Osteocyte (in vitro differentiated cells): ENCODE results near the gene ABHD17B. TPM values are rescaled to one million over a fixed set of nuclear protein-coding genes. Genes with fewer than 3 reads are reported as not detected.

Experiments used
- DNase-seq: peaks from one replicate; pipeline ENCODE4 v3.0.0; 2021; ENCODE audit warnings: mixed read lengths; ENCODE audit not compliant: unreplicated experiment; ENCODE audit errors: extremely low spot score
- H3K27ac Mint-ChIP-seq: one replicate; pipeline ENCODE4 v1.8.0; 2021; ENCODE audit warnings: mild to moderate bottlenecking, mixed read lengths; ENCODE audit not compliant: unreplicated experiment
- H3K27me3 Mint-ChIP-seq: one replicate; pipeline ENCODE4 v1.8.0; 2021; ENCODE audit warnings: mixed read lengths; ENCODE audit not compliant: unreplicated experiment
- H3K36me3 Mint-ChIP-seq: one replicate; pipeline ENCODE4 v1.8.0; 2021; ENCODE audit warnings: mixed read lengths; ENCODE audit not compliant: unreplicated experiment
- H3K4me1 Mint-ChIP-seq: one replicate; pipeline ENCODE4 v1.8.0; 2021; ENCODE audit warnings: mixed read lengths; ENCODE audit not compliant: unreplicated experiment
- H3K4me3 Mint-ChIP-seq: one replicate; pipeline ENCODE4 v1.8.0; 2021; ENCODE audit warnings: mild to moderate bottlenecking, moderate library complexity, mixed read lengths; ENCODE audit not compliant: unreplicated experiment
- H3K9me3 Mint-ChIP-seq: one replicate; pipeline ENCODE4 v1.8.0; 2021; ENCODE audit warnings: mixed read lengths; ENCODE audit not compliant: unreplicated experiment
- CTCF ChIP-seq: fragments of 200-600 bp; sonication (generic); IDR thresholded peaks from 2 replicates; pipeline ENCODE4 v1.5.0; 2021; ENCODE audit warnings: antibody characterized with exemption, mild to moderate bottlenecking, moderate library complexity
- total RNA-seq: library from RNA; stranded (reverse); gene quantifications from 2 replicates; pipeline ENCODE4 v1.2.1, GENCODE V29; 2021

Gene ABHD17B
- total RNA-seq, 1 donor from 2014 or later, result 15.6 TPM

- no peak for TF ChIP-seq CTCF
- Mint-ChIP-seq H3K36me3 (no peaks in the 10 kb centered on the region), H3K27me3 (peaks cover 13% of the 10 kb centered on the region), H3K9me3 (peaks cover 16% of the 10 kb centered on the region), H3K4me3 (no peak overlapping the region), H3K4me1 (no peaks in the 10 kb centered on the region), H3K27ac (no peak overlapping the region)
- no peak for DNase-seq
Observed at GRCh38 chr9:71830153-71830552, 80.8 kb downstream of the ABHD17B start.

DNA sequence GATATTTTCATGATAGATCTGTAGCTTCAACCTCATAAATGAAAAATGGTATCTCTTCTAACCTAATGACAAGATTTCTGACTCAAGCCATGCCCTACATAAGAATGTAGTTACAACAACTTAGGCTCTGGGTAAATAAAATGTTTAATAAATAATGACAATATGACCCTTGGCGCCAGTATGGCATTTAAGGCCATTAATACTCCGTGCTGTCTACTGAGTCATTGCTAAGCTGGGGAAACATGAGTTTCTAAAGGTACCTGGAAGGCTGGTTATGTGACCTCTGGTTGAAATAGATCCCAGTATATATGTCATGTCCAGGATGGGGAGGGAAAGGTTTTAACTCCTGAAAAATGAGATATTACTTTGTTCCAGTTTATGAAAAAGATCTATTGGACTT, 84.7 kb downstream of the ABHD17B start:
- Mint-ChIP-seq H3K4me1 (no peaks in the 10 kb centered on the region), H3K9me3 (no peaks in the 10 kb centered on the region), H3K27ac (no peak overlapping the region), H3K27me3 (peaks cover 9% of the 10 kb centered on the region), H3K4me3 (no peak overlapping the region), H3K36me3 (no peaks in the 10 kb centered on the region)
- no peak for DNase-seq
- TF ChIP-seq CTCF, result no peak

GRCh38 chr9:71824257-71824656, 86.7 kb downstream of the ABHD17B start:
- DNase-seq, result no peak
- Mint-ChIP-seq H3K9me3 (no peaks in the 10 kb centered on the region), H3K4me1 (no peaks in the 10 kb centered on the region), H3K4me3 (no peak overlapping the region), H3K36me3 (no peaks in the 10 kb centered on the region), H3K27me3 (peaks cover 9% of the 10 kb centered on the region), H3K27ac (no peak overlapping the region)
- no peak for TF ChIP-seq CTCF

GRCh38 chr9:71822935-71823334, 88.1 kb downstream of the ABHD17B start:
- no peak overlapping the region for H3K27ac Mint-ChIP-seq
- TF ChIP-seq CTCF, result no peak
- H3K36me3 Mint-ChIP-seq, result no peaks in the 10 kb centered on the region
- H3K9me3 Mint-ChIP-seq, result no peaks in the 10 kb centered on the region
- no peaks in the 10 kb centered on the region for H3K4me1 Mint-ChIP-seq
- no peak overlapping the region for H3K4me3 Mint-ChIP-seq
- H3K27me3 Mint-ChIP-seq, result peaks cover 7% of the 10 kb centered on the region
- no peak for DNase-seq

DNA sequence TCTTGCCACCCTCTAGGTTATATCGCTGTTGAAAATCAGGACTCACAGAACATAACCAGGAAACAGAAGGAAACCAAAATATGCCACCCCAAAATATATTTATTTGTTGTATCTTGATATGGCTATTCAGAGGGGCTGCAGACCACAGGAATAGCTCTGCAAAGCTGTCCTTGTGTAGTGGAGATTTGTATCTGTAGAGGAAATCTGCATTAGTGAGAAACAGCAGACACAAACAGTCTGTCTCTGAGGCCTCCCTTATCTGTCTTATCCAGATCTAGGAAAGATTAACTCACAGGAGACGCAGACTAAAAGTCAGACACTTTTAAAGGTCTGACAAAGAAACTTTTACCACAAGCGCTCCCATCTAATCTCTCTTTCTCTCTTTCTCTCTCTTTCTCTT, 88.5 kb downstream of the ABHD17B start:
- H3K27ac Mint-ChIP-seq, result no peak overlapping the region
- DNase-seq, result no peak
- H3K4me3 Mint-ChIP-seq, result no peak overlapping the region
- no peaks in the 10 kb centered on the region for H3K9me3 Mint-ChIP-seq
- H3K4me1 Mint-ChIP-seq, result no peaks in the 10 kb centered on the region
- TF ChIP-seq CTCF, result no peak
- H3K27me3 Mint-ChIP-seq, result peaks cover 3% of the 10 kb centered on the region
- H3K36me3 Mint-ChIP-seq, result no peaks in the 10 kb centered on the region
